ENCODE measurements around the gene TMEM213. TPM values are rescaled to one million over a fixed set of nuclear protein-coding genes. Genes with fewer than 3 reads are reported as not detected.

TMEM213 gene
- total and polyA plus RNA-seq, 9 of the 15 experiments (the other 6 are each of a cell fraction or from before 2014, with no cell fraction given): not detected

GRCh38 chr7:138829335-138829734 lies 31.5 kb downstream of the TMEM213 start (continued):
- no peak for TF ChIP-seq PTRF (tag; IDR thresholded peaks at IDR 0.05)

DNA sequence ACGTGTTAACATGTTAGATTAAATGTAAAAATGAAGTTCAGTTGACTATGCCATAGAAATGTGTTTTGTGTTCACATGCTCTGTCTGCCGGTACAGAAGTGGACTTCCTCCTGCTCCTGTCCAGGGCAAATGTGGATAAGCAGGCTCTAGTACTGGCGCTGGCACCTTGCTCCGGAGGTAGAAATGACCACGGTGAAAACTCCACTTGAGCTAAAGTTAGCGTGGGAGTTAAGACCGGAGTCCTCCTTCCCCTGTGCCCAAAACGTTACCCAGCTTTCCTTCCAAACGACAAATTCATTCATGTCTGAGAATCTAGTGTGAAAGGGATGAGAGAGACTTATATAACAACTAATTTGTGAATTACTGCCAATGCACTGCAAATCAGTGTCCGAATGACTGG lies 35.2 kb downstream of the TMEM213 start:
- no peaks in the 10 kb centered on the region for H3K9me3 ChIP-seq (replicated peaks; ENCODE audit: control insufficient read depth, insufficient read depth, low read depth, low read length)
- H3K79me2 ChIP-seq (ENCODE audit: control insufficient read depth, insufficient read depth, low read length): no peaks in the 10 kb centered on the region
- FAIRE-seq (no peak), ATAC-seq (no peak), DNase-seq (ENCODE audit: extremely low read depth in 1 of 4, low spot score in 3 of 4) (no peak)
- CTCF ChIA-PET (ENCODE audit: low intra/inter-chr PET ratio): no interaction called here
- POLR2A ChIA-PET: interaction anchor here (1.1 kb wide), 1 partner anchor 9 kb away, joined by 3 read pairs; no protein-coding TSS in a partner anchor
- H3K9ac ChIP-seq (ENCODE audit: insufficient read depth in 1 of 2, low read depth in 2 of 2, low read length in 2 of 2): no peak overlapping the region
- no peak overlapping the region for H2AFZ ChIP-seq (ENCODE audit: low read depth, low read length)
- H3K27me3 ChIP-seq (ENCODE audit: control insufficient read depth in 2 of 2, insufficient read depth in 2 of 2, low read length in 2 of 2): peaks cover 80 to 82% of the 10 kb centered on the region in 2 experiments
- 0 out of 4 replicates have a peak, but pooled peaks of 1 of the 2 experiments have one; percentile 39 for TF ChIP-seq FOXA3 (CRISPR knock-in tag; conservative IDR thresholded peaks at IDR 0.05 in 1 of 2, IDR thresholded peaks at IDR 0.05 in 1 of 2)
- TF ChIP-seq LARP7 (IDR thresholded peaks at IDR 0.05): no peak
- TF ChIP-seq MED1 (CRISPR knock-in tag; IDR thresholded peaks at IDR 0.05; ENCODE audit: borderline replicate concordance): no peak
- peak; percentile 93 for TF ChIP-seq EZH2 (IDR thresholded peaks at IDR 0.05; ENCODE audit: borderline replicate concordance, low read depth, low read length)
- H3K9me1 ChIP-seq (ENCODE audit: control insufficient read depth, insufficient read depth, low read length): no peaks in the 10 kb centered on the region
- in situ Hi-C loops (cut with MboI): no loop called here
- H3K4me1 ChIP-seq (replicated peaks in 1 of 2; ENCODE audit: control insufficient read depth in 2 of 2, insufficient read depth in 2 of 2, low read length in 2 of 2): peaks cover 0 to 4% of the 10 kb centered on the region in 2 experiments; a peak in 2 of 5 replicates
- no peak overlapping the region for H3K4me2 ChIP-seq (ENCODE audit: insufficient read depth, low read length)
- intact Hi-C loops (cut with micrococcal nuclease): no loop called here
- 2% methylated on average over 10 of the region's 10 CpGs for WGBS (ENCODE audit: insufficient coverage, low coverage, missing lambda C conversion rate)
- H4K20me1 ChIP-seq (replicated peaks; ENCODE audit: control insufficient read depth, insufficient read depth, low read length): no peaks in the 10 kb centered on the region; the same call in 1 of the 2 replicates
- H3K36me3 ChIP-seq (ENCODE audit: control insufficient read depth, insufficient read depth, low read length): no peaks in the 10 kb centered on the region
- no peak overlapping the region for H3K4me3 ChIP-seq
- H3K27ac ChIP-seq (ENCODE audit: extremely low read depth, low read depth, low read length): no peak overlapping the region
- no TSS peak for BruUV-seq (replicated peaks)
